Measurements from ENCODE around the gene ERC1.

GRCh38 chr12:967641-968040, 23.4 kb upstream of the ERC1 start:
- TF ChIP-seq KAT7 (CRISPR knock-in tag; IDR thresholded peaks at IDR 0.05; ENCODE audit: borderline replicate concordance) (no peak), KAT8 (IDR thresholded peaks at IDR 0.05; ENCODE audit: low read depth) (no peak), ZFP36 (IDR thresholded peaks at IDR 0.05; ENCODE audit: low read depth, low read length, partially characterized antibody) (no peak), CTCF (IDR thresholded peaks at IDR 0.05 in 2 of 3, conservative IDR thresholded peaks at IDR 0.05 in 1 of 3; ENCODE audit: insufficient read depth in 2 of 3, low read depth in 1 of 3, low read length in 3 of 3) (no peak)

Measured in K562 (cell line).